ENCODE data around the gene LRRC18.

DNA sequence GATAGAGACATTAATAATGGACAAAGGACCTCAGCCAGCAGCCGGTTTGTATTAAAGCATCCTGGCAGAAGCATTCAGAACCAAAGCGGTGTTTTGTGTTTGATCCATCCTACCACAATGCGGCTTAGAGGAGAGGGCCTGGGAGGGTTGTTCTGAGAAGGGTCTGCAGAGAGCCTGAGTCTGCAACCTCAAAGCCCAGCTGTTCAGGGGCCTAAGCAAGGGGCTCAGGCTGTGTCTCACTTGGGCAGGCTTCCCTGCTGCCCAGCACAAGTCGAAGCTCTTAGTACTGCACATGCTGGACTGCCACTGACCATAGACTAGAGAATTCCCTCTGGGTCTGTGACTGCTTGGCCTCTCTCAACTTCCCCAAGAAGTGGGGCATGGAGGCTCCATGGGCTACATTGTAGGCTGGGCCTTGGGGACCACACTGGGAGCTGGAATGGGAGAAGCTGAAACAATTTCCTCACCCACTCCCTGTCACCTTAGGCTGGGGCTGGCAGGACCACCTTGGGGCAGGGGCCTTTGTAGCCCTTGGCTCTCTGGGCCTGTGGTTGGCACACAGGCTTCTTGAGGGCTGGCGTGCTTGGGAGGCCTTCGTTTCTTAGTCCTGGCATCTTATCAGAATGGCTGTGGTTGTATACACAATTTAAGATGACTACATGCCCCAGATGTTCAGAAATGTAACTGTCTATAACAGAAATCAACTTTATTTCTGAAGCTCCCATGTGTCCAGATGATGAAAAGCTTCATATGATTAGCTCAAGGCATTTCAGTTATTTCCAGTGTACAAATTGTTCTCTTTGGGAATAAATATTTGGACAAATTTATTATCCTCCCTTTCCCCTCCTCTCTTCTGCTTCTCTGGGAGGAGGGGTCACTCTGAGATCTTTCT is 44.5 kb downstream of the LRRC18 start:
- TF ChIP-seq CTCF (conservative IDR thresholded peaks at IDR 0.05; ENCODE audit: low read depth, low read length) (no peak), EZH2 (IDR thresholded peaks at IDR 0.05; ENCODE audit: low read length, unreplicated experiment) (no peak), EZH2phosphoT487 (IDR thresholded peaks at IDR 0.05; ENCODE audit: borderline replicate concordance, low read length) (no peak)
